Measurements from ENCODE around the gene CBLL2. TPM values are rescaled to one million over a fixed set of nuclear protein-coding genes. Genes with fewer than 3 reads are reported as not detected.
"Not testable (repeated sequence)": the region's sequence is repeated elsewhere in the genome, so short reads cannot be mapped to it uniquely, and the experiment has no call there.

CBLL2 gene
- total and polyA plus RNA-seq, 8 donors = not detected

DNA sequence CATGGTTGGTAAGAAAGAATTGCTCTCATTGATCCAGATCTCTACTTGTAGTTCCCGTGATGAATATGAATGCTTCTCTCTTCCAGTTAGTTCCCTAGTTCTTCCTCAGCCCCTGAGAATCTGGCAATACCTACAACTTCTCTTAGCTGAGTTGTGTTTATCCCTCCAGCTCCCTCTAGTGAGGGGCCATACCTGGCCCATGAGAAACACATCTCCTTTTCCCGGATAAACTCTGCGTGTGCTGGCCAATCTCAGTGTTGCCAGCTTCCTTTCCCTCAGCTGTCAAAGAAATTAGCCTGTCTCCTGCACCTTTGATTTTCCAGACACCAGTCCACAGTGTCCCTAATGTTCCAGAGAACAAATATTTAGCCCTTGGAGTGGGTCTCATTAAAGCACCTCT, 5.7 kb downstream of the CBLL2 start:
- H3K4me1 ChIP-seq = no peaks in the 10 kb centered on the region
- FAIRE-seq (no peak), ATAC-seq (no peak), DNase-seq (no peak)
- TF ChIP-seq, protein P1, sequence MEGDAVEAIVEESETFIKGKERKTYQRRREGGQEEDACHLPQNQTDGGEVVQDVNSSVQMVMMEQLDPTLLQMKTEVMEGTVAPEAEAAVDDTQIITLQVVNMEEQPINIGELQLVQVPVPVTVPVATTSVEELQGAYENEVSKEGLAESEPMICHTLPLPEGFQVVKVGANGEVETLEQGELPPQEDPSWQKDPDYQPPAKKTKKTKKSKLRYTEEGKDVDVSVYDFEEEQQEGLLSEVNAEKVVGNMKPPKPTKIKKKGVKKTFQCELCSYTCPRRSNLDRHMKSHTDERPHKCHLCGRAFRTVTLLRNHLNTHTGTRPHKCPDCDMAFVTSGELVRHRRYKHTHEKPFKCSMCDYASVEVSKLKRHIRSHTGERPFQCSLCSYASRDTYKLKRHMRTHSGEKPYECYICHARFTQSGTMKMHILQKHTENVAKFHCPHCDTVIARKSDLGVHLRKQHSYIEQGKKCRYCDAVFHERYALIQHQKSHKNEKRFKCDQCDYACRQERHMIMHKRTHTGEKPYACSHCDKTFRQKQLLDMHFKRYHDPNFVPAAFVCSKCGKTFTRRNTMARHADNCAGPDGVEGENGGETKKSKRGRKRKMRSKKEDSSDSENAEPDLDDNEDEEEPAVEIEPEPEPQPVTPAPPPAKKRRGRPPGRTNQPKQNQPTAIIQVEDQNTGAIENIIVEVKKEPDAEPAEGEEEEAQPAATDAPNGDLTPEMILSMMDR (IDR thresholded peaks at IDR 0.05) = no peak
- H3K27ac ChIP-seq = no peak overlapping the region
- H3K9me3 ChIP-seq = no peaks in the 10 kb centered on the region
- H3K27me3 ChIP-seq = peaks cover 0 to 15% (median 0%) of the 10 kb centered on the region in 4 donors
- H3K4me3 ChIP-seq = no peak overlapping the region
- intact Hi-C loops (cut with DNase I) = no loop called here
- H3K36me3 ChIP-seq = no peaks in the 10 kb centered on the region
- 25 to 35% methylated on average over 3 of the region's 3 CpGs for WGBS, 2 donors

DNA sequence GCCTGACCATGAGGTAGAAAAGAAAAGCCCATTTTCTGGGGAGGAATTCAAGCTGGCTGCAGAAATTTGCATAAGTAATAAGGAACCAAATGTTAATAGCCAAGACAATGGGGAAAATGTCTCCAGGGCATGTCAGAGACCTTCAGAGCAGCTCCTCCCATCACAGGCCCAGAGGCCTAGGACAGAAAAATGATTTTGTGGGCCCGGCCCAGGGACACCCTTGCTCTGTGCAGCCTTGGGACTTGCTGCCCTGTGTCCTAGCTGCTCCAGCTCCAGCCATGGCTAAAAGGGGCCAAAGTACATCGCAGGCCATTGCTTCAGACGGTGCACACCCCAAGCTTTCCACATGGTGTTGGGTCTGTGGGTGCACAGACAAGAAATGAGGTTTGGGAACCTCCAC, 16.5 kb downstream of the CBLL2 start:
- H3K9me3 ChIP-seq; DNase-seq; H3K4me1 ChIP-seq; intact Hi-C loops (cut with DNase I); ATAC-seq; H3K36me3 ChIP-seq; FAIRE-seq; H3K27me3 ChIP-seq; H3K27ac ChIP-seq; H3K4me3 ChIP-seq: not testable (repeated sequence)
- WGBS, 2 donors = 76 to 80% methylated on average over 3 of the region's 3 CpGs

DNA sequence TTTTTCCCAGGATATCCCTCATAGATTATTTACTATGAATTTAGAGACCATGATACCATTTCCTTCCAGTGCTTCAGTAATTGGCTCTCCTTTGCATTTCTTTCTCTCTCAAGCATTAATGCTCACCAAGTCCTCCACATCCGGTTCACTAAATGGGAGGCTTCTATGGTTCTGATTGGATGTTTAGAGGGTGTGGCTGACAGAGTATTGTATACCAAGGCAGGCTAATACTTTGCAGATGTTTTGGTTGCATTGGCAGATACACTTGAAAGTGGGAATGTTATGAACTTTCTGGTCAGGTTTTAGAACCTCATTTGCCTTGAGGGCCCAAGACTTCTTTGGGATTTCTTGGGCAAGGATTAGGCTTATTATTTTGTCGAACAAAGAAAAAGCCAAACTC, 24.2 kb downstream of the CBLL2 start:
- no peak overlapping the region for H3K4me3 ChIP-seq
- no peaks in the 10 kb centered on the region for H3K9me3 ChIP-seq
- H3K36me3 ChIP-seq = no peaks in the 10 kb centered on the region
- intact Hi-C loops (cut with DNase I) = no loop called here
- H3K27ac ChIP-seq = no peak overlapping the region
- no peak for ATAC-seq
- 78 to 84% methylated on average over 2 of the region's 2 CpGs for WGBS, 2 donors
- no peaks in the 10 kb centered on the region for H3K4me1 ChIP-seq
- TF ChIP-seq, protein P1 (IDR thresholded peaks at IDR 0.05) = no peak
- DNase-seq = no peak
- H3K27me3 ChIP-seq = no peaks in the 10 kb centered on the region
- no peak for FAIRE-seq

DNA sequence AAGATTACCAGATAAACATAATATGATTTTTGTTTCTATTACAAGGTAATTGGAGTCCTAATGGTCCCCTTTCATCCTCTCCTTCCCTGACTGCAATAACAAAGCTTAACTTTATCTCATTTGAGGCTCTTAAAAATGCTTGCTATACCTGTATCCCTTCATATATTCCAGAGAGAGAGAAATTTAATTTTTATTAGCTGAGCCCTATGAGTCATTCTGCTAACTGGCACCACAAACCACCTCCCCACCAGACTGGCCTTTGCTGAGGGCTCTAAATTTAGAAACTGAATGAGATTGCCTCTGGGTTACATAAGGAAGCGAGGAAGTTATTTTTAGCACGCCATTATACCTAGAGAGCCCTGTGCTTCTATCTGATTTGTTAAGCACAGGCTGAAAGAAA, 27.4 kb downstream of the CBLL2 start:
- DNase-seq (peak in 2 of 6 donors; percentile 6 to 20), FAIRE-seq (peak; percentile 93), ATAC-seq (peak; percentile 79 to 98 (median 90))
- Histone ChIP-seq H3K9me3 (no peaks in the 10 kb centered on the region), H3K4me3 (no peak overlapping the region), H3K27ac (no peak overlapping the region), H3K27me3 (no peaks in the 10 kb centered on the region), H3K36me3 (no peaks in the 10 kb centered on the region), H3K4me1 (no peaks in the 10 kb centered on the region)
- intact Hi-C loops (cut with DNase I) = no loop called here
- TF ChIP-seq, protein P1 (IDR thresholded peaks at IDR 0.05) = no peak
- WGBS, 2 donors = 1 to 6% methylated on average over 2 of the region's 2 CpGs

DNA sequence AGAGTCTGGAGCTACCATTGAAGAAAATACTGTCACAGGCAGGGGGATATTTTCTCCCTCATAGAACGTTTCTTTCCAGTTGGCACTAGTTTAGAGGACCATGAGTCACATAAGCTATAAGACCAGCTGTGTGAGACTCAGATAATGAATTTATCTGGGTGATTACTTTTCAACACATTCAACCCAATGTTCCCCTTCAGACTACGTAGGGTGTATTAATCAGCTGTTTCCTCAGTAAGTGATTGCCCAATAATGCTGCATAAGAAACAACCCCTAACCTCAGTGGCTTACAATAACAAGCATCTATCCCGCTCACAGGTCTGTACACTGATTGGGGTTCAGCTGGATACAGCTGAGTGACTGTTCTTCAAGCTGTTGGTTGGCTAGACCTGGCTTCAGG, 38.1 kb downstream of the CBLL2 start:
- no peak for ATAC-seq
- intact Hi-C loops (cut with DNase I) = no loop called here
- H3K27ac ChIP-seq = no peak overlapping the region
- peaks cover 0 to 3% (median 0%) of the 10 kb centered on the region in 4 donors for H3K27me3 ChIP-seq
- H3K9me3 ChIP-seq = no peaks in the 10 kb centered on the region
- H3K36me3 ChIP-seq = no peaks in the 10 kb centered on the region
- no peaks in the 10 kb centered on the region for H3K4me1 ChIP-seq
- TF ChIP-seq, protein P1 (IDR thresholded peaks at IDR 0.05) = no peak
- WGBS, 2 donors = 47 to 49% methylated on average over 3 of the region's 3 CpGs
- no peak for FAIRE-seq
- DNase-seq = no peak
- H3K4me3 ChIP-seq = no peak overlapping the region

All from pancreas (tissue), 10 donors.